Gastrocnemius medialis (tissue), 4 donors: ENCODE data around the gene EIF3I. TPM values are rescaled to one million over a fixed set of nuclear protein-coding genes. Genes with fewer than 3 reads are reported as not detected.
A peak's percentile ranks its signal among the peaks of the same experiment; 100 is the strongest.

Experiments
- ATAC-seq, 2 donors: fragments of 150-250 bp; one replicate each; pipeline ENCODE4 v1.9.1; 2016
- DNase-seq, 2 donors: peaks; one replicate each; pipeline ENCODE4 v3.0.0-alpha.2; 2019
- H3K27ac ChIP-seq, 4 donors: fragments of 200-600 bp; sonication (generic); 1 replicate in 1 of 4; 2 replicates in 3 of 4; pipeline ENCODE4 v1.5.1; 2016 to 2018; ENCODE audit warnings: mild to moderate bottlenecking in 2 of 4, moderate library complexity in 1 of 4
- H3K27me3 ChIP-seq, 3 donors: fragments of 200-600 bp; sonication (generic) in 2 of 3; 1 replicate in 1 of 3; 2 replicates in 2 of 3; pipeline versions ENCODE4 v1.5.1 to v1.6.0; 2016 to 2019; ENCODE audit warnings: mild to moderate bottlenecking in 1 of 3, moderate library complexity in 1 of 3
- H3K36me3 ChIP-seq, 2 donors: fragments of 200-600 bp; sonication (generic) in 1 of 2; one replicate each; pipeline ENCODE4 v1.5.1; 2017 to 2018
- H3K4me1 ChIP-seq, 2 donors: fragments of 200-600 bp; sonication (generic) in 1 of 2; one replicate each; pipeline ENCODE4 v1.5.1; 2016 to 2017; ENCODE audit warnings: mild to moderate bottlenecking in 2 of 2
- H3K4me3 ChIP-seq, 4 donors: fragments of 200-600 bp; sonication (generic) in 3 of 4; 1 replicate in 1 of 4; 2 replicates in 3 of 4; pipeline ENCODE4 v1.5.1; 2016 to 2019; ENCODE audit warnings: mild to moderate bottlenecking in 2 of 4
- H3K9me3 ChIP-seq, 3 donors: fragments of 200-600 bp; sonication (generic) in 2 of 3; 1 replicate in 1 of 3; 2 replicates in 2 of 3; pipeline ENCODE4 v1.5.1; 2016 to 2019
- POLR2A ChIP-seq, 2 donors: fragments of 450-650 bp; IDR thresholded peaks; one replicate each; pipeline ENCODE4 v1.6.1; 2017; ENCODE audit warnings: antibody characterized with exemption in 2 of 2, mild to moderate bottlenecking in 2 of 2, moderate library complexity in 2 of 2
- in situ Hi-C, 4 donors: fragments of 200-750 bp; cut with MboI; loops; one replicate each; pipeline versions ENCODE4 v1.15.0 to v1.8.0; 2017; ENCODE audit warnings: low sequenced_read_pairs in 4 of 4
- intact Hi-C: fragments of 100-400 bp; cut with DNase I; formaldehyde crosslinking; loops from one replicate; pipeline ENCODE4 v1.15.1; 2023; ENCODE audit warnings: low total_unique reads
- total RNA-seq, 4 donors: library from RNA; depleted of rRNA; stranded (reverse); fragments of >200 nt; gene quantifications; one replicate each; pipeline versions ENCODE4 v1.1.0 to v1.2.3, GENCODE V29; 2016
- TF ChIP-seq, protein P1 (sequence below), 5 experiments: fragments of 450-650 bp in 3 of 5; fragments of 200-600 bp in 2 of 5; sonication (generic) in 2 of 5; IDR thresholded peaks in 4 of 5; conservative IDR thresholded peaks in 1 of 5; 1 replicate in 4 of 5; 2 replicates in 1 of 5; pipeline ENCODE4 v1.5.1; 2016 to 2019; ENCODE audit warnings: antibody characterized with exemption in 5 of 5, mild to moderate bottlenecking in 3 of 5, moderate library complexity in 3 of 5

Gene EIF3I
- total RNA-seq, 4 donors from 2014 or later, result 211 to 294 (median 245) TPM

DNA sequence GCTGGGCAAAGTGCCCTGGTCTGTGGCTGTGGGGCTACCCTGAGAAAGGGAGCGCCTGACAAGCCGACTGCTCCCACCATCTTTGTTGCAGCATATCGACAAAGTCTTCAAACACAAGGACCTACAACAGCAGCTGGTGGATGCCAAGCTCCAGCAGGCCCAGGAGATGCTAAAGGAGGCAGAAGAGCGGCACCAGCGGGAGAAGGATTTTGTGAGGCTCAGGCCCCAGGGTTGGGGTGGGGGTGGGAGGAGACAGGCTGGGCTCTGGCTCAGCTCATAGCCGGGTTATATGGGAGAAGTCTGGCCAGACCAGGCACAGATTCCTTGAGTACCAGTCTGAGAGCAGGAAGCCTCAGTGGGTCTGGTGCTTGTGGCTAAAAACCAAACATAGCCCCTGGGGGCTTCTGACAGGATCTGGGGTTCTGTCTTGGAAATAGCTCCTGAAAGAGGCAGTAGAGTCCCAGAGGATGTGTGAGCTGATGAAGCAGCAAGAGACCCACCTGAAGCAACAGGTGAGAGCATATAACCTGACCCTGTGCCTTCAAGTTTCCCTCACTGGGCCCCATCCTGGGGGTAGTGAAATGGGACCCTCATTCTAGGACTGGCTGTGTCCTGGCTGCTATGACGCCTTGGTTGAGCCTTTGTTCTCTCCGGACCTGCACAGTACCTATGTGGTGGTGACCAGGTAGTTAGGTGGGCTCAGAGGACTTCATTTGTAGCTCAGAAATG, 29.8 kb upstream of the EIF3I start:
- DNase-seq (no peak), ATAC-seq (no peak)
- intact Hi-C loops (no loop called here), in situ Hi-C loops (no loop called here)
- Histone ChIP-seq H3K27me3 (no peaks in the 10 kb centered on the region), H3K36me3 (peaks cover 6 to 90% of the 10 kb centered on the region in 2 donors), H3K27ac (no peak overlapping the region), H3K4me1 (peaks cover 10 to 20% of the 10 kb centered on the region in 2 donors), H3K9me3 (no peaks in the 10 kb centered on the region), H3K4me3 (no peak overlapping the region)
- TF ChIP-seq, protein P1, sequence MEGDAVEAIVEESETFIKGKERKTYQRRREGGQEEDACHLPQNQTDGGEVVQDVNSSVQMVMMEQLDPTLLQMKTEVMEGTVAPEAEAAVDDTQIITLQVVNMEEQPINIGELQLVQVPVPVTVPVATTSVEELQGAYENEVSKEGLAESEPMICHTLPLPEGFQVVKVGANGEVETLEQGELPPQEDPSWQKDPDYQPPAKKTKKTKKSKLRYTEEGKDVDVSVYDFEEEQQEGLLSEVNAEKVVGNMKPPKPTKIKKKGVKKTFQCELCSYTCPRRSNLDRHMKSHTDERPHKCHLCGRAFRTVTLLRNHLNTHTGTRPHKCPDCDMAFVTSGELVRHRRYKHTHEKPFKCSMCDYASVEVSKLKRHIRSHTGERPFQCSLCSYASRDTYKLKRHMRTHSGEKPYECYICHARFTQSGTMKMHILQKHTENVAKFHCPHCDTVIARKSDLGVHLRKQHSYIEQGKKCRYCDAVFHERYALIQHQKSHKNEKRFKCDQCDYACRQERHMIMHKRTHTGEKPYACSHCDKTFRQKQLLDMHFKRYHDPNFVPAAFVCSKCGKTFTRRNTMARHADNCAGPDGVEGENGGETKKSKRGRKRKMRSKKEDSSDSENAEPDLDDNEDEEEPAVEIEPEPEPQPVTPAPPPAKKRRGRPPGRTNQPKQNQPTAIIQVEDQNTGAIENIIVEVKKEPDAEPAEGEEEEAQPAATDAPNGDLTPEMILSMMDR (IDR thresholded peaks at IDR 0.05 in 4 of 5, conservative IDR thresholded peaks at IDR 0.05 in 1 of 5), result no peak
- no peak for TF ChIP-seq POLR2A (IDR thresholded peaks at IDR 0.05)

DNA sequence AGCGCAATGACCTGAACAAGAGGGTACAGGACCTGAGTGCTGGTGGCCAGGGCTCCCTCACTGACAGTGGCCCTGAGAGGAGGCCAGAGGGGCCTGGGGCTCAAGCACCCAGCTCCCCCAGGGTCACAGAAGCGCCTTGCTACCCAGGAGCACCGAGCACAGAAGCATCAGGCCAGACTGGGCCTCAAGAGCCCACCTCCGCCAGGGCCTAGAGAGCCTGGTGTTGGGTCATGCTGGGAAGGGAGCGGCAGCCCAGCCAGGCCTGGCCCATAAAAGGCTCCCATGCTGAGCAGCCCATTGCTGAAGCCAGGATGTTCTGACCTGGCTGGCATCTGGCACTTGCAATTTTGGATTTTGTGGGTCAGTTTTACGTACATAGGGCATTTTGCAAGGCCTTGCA, 27.2 kb upstream of the EIF3I start:
- Histone ChIP-seq H3K27ac (peak overlapping the region in 3 of 4 donors; percentile 31 to 99 (median 98)), H3K36me3 (peaks cover 3 to 64% of the 10 kb centered on the region in 2 donors), H3K4me3 (no peak overlapping the region), H3K4me1 (peaks cover 32 to 44% of the 10 kb centered on the region in 2 donors), H3K9me3 (no peaks in the 10 kb centered on the region), H3K27me3 (no peaks in the 10 kb centered on the region)
- DNase-seq, result no peak
- TF ChIP-seq POLR2A (IDR thresholded peaks at IDR 0.05), result no peak
- TF ChIP-seq, protein P1 (IDR thresholded peaks at IDR 0.05 in 4 of 5, conservative IDR thresholded peaks at IDR 0.05 in 1 of 5), result no peak
- intact Hi-C loops, result no loop called here
- no peak for ATAC-seq
- in situ Hi-C loops, result no loop called here

DNA sequence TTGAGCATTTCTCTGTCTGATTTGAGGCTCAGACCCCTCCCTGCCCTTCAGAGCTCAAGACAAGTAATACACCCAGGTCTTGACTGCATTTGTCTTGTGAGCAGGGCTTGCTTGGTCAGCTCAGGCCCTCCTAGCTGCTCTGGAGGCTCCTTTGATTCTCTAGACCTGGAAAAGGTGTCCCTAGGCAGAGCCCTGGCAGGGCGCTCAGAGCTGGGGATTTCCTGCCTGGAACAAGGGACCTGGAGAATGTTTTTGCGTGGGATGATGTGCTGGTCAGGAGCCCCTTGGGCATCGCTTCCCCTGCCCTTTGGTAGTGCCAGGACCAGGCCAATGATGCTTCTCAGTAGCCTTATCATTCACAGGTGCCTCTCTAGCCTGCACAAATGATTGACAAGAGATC, 26.7 kb upstream of the EIF3I start:
- H3K36me3 ChIP-seq, result peaks cover 3 to 59% of the 10 kb centered on the region in 2 donors
- TF ChIP-seq, protein P1 (IDR thresholded peaks at IDR 0.05 in 4 of 5, conservative IDR thresholded peaks at IDR 0.05 in 1 of 5), result no peak
- no peak for TF ChIP-seq POLR2A (IDR thresholded peaks at IDR 0.05)
- H3K27me3 ChIP-seq, result no peaks in the 10 kb centered on the region
- H3K27ac ChIP-seq, result peak overlapping the region in 3 of 4 donors; percentile 86 to 99 (median 98)
- DNase-seq (no peak), ATAC-seq (no peak)
- in situ Hi-C loops (no loop called here), intact Hi-C loops (no loop called here)
- peaks cover 33 to 45% of the 10 kb centered on the region in 2 donors for H3K4me1 ChIP-seq
- no peak overlapping the region for H3K4me3 ChIP-seq
- no peaks in the 10 kb centered on the region for H3K9me3 ChIP-seq

DNA sequence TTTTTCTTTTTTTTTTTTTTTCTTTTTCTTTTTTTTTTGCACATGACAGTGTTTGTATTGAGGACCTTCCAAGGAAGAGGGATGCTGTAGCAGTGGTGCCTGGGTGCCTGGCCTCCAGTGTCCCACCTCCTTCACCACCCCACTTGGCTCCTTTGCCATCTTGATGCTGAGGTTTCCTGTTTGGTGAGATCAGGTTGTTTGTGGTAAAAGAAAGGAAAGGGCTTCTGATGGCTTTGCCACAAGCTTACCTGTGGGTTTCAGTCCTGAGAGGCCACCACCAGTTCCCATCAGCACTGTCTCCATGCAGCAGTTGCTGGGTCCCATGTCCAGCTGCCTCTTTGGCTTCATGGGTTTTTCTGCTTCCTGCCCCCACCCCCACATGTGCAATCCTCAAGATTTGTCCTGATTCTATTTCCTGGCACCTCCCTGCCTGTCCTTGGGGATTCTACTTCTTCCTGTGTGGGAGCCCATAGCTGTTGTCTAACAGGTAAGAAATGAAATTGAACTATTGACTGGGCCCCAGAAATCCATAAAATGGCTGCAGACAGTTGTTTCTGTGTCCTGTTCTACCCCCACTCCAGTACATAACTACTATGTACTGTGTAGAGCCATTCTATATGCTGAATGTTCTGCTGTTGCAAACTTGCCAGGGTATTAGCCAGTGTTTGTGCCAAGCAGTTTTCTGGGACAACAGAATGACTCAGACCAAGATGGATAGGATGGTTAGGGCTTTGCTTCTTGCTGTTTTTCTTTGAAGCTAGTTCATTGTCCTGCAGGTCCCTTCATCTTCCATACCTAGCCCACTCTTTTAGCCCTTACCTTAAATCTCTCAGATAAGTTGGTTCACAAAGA, 26.0 kb upstream of the EIF3I start:
- DNase-seq (no peak), ATAC-seq (peak in 1 of 2 donors; percentile 35)
- Histone ChIP-seq H3K27ac (peak overlapping the region; percentile 86 to 99 (median 94)), H3K36me3 (peaks cover 3 to 52% of the 10 kb centered on the region in 2 donors), H3K4me3 (no peak overlapping the region), H3K4me1 (peaks cover 35 to 48% of the 10 kb centered on the region in 2 donors), H3K9me3 (no peaks in the 10 kb centered on the region), H3K27me3 (no peaks in the 10 kb centered on the region)
- no peak for TF ChIP-seq POLR2A (IDR thresholded peaks at IDR 0.05)
- TF ChIP-seq, protein P1 (IDR thresholded peaks at IDR 0.05 in 4 of 5, conservative IDR thresholded peaks at IDR 0.05 in 1 of 5), result no peak
- intact Hi-C loops (no loop called here), in situ Hi-C loops (no loop called here)
